Left kidney (tissue), 2 donors: ENCODE results near the gene P3H3. TPM values are rescaled to one million over a fixed set of nuclear protein-coding genes. Genes with fewer than 3 reads are reported as not detected.
A peak's percentile ranks its signal among the peaks of the same experiment; 100 is the strongest.
"Not testable (repeated sequence)": the region's sequence is repeated elsewhere in the genome, so short reads cannot be mapped to it uniquely, and the experiment has no call there.

Experiments
- DNase-seq: peaks from one replicate; pipeline ENCODE4 v3.0.0-alpha.2; 2013
- polyA plus RNA-seq: library from polyadenylated mRNA; unstranded; fragments of 120-200 nt; gene quantifications from one replicate; pipeline ENCODE4 v1.2.1, GENCODE V29; 2013; ENCODE audit not compliant: insufficient read length

Gene P3H3
- polyA plus RNA-seq, 1 donor = 29.9 TPM

DNA sequence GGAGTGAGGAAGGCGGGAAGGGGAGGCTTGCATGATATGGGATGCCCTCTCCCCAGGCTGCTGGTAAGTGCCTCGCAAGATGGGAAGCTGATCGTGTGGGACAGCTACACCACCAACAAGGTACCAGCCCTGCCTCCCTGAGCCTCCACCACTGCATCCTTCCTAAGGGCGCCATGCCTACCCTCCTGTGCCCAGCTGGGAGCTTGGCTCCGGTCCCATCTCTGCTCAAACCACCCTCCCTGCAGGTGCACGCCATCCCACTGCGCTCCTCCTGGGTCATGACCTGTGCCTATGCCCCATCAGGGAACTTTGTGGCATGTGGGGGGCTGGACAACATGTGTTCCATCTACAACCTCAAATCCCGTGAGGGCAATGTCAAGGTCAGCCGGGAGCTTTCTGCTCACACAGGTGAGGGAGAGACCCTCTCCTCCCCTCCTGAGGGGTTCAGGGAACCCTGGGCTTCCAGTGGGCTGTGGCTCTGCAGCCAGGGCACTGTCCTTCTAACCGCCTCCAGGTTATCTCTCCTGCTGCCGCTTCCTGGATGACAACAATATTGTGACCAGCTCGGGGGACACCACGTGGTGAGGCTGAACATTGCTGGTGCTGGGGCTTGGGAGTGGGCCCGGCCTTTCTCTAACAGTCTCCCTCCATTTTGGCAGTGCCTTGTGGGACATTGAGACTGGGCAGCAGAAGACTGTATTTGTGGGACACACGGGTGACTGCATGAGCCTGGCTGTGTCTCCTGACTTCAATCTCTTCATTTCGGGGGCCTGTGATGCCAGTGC is 15.1 kb downstream of the P3H3 start:
- DNase-seq = no peak

DNA sequence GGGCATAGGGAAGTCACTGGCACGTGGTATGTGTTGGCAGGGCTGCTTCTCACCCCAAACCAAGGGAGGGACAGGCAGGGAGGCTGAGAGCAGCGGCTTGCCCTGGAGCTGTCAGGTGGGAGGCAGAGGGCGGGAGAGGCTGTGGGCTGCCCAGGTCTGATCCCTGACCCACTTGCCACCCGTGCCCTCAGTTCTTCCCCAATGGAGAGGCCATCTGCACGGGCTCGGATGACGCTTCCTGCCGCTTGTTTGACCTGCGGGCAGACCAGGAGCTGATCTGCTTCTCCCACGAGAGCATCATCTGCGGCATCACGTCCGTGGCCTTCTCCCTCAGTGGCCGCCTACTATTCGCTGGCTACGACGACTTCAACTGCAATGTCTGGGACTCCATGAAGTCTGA is 17.2 kb downstream of the P3H3 start:
- no peak for DNase-seq

DNA sequence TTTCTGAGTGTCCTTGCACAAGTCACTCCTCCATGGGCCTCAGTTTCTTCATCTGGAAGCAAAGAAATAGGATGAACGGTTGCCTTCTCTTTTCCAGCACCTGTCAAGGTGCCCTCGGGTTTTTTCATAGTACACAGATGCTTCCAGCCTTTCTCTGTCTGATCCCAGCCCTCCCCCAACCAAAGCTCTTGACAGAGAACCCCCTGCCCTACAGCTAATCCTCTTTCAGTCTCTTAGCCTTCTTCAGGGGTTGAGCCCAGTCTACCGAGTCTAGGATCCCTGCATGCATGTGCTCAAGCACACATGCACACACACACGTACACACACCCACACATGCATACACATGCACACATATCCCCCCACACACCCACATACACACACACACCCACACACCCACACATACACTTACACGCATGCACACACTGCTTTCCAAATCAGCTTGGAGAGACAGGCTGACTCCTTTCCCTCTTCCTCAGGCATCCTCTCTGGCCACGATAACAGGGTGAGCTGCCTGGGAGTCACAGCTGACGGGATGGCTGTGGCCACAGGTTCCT is 18.2 kb downstream of the P3H3 start:
- DNase-seq = no peak

DNA sequence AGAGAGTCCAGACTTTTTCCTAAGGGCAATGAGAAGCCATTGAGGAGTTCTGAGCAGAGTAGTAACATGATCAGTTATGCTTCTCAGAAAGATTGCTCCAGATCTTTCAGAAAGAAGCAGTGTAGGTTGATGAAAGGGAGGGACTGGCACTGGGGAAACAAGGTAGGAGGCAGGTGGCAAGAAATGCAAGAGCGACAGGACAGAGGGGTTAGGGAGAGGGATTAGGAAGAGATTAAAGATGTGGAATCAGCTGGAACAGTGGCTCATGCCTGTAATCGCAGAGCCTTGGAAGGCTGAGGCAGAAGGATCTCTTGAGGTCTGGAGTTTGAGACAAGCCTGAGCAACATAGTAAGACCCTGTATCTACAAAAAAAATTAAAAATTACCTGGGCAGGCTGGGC is 19.5 kb downstream of the P3H3 start:
- DNase-seq = no peak

DNA sequence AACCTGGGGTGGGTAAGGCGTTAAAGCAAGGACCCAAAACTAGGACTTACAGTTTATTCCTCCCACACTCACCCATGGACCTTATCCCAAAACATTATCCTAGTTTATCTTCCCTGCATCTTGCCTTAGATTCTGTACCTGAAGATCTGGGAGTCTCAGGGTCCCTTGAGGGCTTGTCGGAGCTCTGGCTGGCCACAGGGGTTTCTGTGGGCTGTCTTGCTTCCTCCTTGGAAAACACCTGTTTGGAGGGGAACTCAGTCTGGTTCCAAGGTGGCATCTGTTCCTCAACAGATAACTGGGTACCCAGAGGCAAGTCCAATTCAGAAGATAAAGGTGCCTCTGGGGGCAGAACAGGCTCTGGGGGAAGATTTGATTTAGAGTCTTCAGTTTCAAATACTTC is 21.2 kb downstream of the P3H3 start:
- no peak for DNase-seq

DNA sequence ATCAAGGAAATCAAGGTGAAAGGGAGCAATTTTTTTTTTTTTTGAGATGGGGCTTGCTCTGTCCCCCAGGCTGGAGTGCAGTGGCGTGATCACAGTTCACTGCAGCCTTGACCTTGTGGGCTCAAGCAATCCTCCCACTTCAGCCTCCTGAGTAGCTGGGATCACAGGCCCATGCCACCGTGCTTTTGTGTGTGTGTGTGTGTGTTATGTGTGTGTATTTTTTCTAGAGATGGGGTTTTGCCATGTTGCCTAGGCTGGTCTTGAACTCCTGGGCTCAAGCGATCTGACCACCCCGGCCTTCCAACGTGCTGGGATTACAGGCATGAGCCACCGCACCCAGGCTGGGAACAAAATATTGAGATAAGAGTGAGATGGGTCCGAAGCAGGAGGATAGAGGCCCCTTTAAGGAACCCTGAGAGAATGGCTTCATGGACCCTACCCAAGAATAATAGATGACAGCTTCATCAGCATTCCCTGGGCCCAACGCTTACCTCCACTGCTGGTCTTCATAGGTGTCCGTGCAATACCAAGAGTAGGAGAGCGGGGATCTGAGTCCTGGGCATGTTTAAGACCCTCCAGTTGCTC is 21.9 kb downstream of the P3H3 start:
- no peak for DNase-seq

DNA sequence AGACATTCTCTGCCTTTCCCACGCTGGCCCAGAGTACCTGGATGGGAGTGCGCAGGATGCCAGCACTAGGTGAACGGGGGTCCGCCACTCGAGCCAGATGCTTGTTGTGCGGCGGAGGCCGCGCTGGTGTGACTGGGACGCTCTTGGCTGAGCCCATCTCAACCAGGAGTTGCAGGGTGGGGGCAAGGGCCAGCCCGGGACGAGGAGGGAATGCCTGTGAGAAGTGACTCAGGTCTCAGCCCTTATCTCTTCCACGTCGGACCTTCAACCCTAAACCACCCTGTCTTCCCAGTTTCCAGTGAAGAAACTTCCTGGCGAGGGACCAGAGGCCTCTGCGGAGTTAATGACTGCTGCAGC is 22.6 kb downstream of the P3H3 start:
- DNase-seq = no peak

DNA sequence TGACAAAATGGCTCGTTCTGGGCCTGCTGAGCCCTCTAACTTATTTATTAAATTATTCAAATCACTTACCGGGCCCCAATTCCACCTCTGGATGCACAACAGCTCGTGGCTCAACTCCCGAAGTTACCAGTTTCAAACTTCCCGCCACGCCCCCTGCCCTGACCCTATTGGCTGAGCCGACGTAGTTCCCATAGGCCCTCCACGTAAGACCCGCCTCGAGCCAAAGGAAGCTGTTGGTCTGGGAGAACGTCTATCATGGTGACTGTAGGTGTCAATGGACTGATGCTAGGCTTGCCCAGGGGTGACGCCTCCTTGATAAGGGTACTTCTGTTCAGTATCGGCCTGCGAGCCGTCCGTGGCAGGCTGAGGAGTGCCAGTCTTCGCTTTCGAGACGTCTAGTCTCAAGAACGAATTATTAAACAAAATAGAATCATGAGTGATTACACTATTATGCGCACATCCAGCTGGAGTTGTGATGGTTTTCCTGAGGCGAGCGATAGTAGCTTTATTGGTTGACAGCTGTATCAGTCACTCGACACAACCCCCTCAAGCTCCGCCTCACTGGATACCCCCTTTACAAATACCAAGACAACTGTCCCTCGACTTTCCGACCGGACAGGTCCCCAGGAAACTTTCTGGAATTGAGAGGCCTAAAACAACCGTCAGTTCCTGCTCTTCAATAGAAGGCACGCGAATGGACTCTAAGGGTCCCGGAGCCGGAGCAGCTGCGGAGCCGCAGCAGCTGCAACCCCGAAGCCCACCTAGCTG is 23.1 kb downstream of the P3H3 start, which contains the start of gene CDCA3:
CDCA3 (minus strand) TSS at position 134 of the 768 bp plus-strand sequence. CDS start 334 bp downstream, outside the sequence.
- peak; percentile 95 for DNase-seq

DNA sequence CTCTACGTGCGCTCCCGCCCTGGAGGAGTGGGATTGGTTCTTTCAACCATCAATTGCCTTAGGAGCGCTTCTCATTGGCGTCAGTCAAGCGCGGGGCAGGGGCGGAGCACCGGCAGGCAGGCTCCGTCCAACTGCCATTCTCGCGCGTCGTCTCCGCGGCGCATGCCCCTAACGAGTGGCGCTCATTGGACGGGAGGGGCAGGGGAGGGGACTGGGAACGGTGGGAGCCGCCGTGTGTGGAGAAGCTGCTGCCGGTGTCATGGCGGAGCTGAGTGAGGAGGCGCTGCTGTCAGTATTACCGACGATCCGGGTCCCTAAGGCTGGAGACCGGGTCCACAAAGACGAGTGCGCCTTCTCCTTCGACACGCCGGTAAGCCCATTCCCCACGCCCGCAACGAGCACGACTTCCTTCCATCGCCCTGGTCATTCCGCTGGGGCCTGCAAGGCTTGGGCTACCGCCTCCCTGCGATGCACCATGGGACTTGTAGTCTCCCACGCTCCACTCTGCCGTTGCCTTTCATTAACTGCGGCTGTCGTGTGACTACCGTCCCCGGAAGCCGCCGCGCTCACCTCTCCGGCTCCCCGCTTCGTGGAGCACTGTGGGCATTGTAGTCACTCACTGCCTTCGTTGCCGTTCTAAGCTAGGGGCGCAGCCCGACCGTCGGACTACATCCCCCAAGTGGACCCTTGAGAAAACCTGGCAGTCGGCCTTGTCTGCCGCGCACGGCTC is 23.9 kb downstream of the P3H3 start, which contains the start of gene USP5:
USP5 (plus strand) TSS at position 230 of the 730 bp plus-strand sequence; CDS start at position 260, 30 bp downstream.
- peak; percentile 99 for DNase-seq

DNA sequence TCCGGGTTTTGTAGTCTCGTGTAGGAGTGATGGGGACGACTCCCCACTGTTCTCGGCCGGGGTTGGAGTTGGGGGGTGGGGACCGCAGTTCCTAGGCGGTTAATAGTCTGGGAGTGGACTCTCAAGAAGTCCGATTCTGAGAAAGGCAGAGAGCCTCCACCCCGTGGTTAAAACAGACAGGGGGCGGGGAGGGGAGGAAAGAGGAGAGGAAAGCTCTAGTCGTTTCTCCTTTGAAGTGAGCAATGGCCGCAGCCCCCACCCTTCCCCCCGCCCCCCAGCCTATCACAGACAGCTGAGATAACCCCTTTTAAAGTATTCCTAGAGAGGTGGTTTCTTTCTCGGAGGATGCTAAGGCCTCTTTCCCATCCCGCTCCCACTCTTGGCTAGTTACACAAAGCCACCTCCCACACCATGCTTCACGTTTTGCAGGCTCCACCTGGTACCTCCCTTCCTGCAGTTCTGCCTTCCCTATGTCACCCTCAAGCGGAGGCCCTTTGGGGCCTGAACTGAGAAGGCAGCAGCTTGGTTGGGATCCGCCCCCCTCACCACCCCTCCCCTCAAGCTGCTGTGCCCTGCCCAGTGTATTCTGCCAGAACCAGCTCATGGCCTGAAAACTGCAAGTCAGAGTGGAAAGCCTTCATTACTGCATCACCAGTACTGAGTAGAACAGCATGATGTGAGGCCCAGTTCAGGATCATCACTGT is 24.6 kb downstream of the P3H3 start:
- DNase-seq = no peak

DNA sequence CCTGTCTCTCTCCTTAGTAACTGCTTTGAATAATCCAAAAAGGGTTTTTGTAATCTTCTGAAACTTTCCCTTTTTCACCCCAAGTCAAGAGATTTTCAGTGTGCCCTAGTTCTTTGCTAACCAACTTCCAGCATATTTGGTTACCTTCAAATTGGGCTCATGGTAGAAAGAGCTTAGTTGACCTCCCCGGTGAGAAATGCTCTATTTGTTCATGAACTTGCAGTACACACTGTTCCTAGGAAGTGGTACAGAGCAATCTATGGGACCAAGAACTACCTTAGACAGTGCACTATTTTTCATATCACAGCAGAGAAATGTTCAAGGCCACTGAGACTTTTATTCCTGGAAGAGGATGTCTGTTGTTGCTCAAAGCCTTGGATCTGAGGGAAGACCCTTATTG is 25.4 kb downstream of the P3H3 start:
- no peak for DNase-seq

DNA sequence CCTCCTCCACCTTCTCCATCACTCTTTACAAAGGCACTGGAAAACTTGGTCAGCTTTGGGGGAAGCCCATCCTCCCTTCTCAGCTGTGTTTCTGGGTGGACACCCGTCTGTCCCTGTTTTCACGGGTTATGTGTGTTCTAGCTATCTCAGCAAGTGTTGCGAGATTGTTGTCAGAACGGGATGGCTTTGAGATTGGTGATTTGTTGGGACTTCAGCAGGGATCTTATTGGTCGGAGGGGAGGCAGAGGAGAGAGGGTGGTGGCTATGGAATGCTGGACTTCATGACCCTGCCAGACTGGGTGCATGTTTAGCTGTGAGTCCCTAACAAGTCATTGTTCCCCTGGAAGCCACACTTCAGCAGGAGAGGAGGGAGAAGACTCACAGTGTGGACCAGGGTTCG is 25.8 kb downstream of the P3H3 start:
- DNase-seq = no peak

DNA sequence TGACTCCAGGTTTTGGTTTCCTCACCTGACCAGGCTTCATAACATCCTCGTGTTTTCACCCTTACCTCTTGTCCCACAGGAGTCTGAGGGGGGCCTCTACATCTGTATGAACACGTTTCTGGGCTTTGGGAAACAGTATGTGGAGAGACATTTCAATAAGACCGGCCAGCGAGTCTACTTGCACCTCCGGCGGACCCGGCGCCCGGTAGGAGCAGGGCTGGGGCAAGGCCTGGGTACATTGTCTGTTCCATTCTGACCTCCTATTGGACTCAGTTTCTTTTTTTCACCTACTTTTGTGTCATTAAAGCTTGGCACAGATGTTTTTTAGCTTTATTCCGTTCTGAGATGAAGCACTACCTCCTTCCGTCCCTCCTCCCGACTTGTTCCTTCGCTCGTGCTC is 27.1 kb downstream of the P3H3 start:
- no peak for DNase-seq

DNA sequence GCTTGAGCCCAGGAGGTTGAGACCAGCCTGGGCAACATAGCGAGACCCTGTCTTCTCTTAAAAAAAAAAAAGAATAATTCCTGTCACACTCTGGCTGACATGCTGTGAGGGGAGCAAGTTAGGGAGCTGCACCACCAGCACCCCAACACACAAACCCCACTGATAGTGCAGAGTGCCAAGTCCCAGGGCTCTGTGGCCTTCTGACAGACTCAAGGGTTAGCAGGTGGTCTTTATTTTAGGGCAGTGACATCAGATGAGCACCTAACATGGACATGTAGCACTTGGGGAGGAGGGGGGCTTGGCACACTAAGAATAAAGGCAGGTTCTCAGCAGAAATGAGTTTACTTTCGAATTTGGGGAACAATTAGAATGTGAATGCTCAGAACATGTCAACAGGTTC is 30.6 kb downstream of the P3H3 start:
- DNase-seq = no peak

DNA sequence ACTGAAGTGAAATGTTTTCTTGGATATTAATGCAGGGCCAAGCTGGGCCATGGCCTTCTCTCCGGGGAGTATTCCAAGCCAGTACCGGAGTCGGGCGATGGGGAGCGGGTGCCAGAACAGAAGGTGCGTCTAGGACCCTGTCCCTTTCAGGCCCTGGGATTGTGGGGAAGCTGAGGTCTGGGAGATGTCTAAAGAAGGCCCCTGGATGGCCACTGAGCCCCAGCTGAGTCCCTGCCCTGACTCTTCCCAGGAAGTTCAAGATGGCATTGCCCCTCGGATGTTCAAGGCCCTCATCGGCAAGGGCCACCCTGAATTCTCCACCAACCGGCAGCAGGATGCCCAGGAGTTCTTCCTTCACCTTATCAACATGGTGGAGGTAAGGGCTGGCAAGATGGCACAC is 31.9 kb downstream of the P3H3 start:
- no peak for DNase-seq

DNA sequence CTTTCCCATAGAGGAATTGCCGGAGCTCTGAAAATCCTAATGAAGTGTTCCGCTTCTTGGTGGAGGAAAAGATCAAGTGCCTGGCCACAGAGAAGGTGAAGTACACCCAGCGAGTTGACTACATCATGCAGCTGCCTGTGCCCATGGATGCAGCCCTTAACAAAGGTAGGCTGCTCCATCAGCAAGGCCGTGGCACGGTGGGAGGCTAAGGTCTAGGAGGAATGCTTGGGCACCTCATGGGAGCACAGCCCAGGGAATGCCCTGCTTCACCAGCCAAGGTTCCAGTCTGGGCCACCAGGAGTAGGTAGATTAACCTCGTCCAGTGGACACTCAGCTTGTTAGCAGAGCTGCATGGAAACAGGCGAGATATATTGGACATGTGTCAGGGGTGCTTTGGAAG is 32.7 kb downstream of the P3H3 start:
- no peak for DNase-seq

DNA sequence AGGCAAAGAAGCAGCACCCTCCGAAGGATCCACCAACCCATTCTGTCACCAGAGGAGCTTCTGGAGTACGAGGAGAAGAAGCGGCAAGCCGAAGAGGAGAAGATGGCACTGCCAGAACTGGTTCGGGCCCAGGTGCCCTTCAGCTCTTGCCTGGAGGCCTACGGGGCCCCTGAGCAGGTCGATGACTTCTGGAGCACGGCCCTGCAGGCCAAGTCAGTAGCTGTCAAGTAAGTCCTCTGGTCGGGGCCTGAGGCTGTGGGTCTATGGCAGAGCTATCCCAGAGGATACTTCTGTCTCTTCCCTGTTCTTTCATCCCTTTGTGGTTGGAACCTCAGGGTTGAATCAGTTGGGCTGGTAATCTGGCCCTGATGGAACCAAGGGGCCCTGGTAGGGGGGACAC is 33.2 kb downstream of the P3H3 start:
- no peak for DNase-seq

DNA sequence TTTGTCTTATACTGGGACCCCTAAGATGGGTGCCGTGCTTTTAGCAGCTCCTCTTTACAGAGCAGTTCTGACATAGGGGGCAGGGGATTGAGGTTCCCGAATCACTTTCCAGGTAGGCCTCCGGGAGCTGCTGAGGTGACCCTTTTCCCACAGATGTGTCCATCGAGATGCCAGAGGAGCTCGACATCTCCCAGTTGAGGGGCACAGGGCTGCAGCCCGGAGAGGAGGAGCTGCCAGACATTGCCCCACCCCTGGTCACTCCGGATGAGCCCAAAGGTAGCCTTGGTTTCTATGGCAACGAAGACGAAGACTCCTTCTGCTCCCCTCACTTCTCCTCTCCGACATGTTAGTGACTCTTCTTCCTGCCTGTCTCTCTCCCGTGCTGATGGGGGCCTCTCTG is 34.8 kb downstream of the P3H3 start:
- no peak for DNase-seq

DNA sequence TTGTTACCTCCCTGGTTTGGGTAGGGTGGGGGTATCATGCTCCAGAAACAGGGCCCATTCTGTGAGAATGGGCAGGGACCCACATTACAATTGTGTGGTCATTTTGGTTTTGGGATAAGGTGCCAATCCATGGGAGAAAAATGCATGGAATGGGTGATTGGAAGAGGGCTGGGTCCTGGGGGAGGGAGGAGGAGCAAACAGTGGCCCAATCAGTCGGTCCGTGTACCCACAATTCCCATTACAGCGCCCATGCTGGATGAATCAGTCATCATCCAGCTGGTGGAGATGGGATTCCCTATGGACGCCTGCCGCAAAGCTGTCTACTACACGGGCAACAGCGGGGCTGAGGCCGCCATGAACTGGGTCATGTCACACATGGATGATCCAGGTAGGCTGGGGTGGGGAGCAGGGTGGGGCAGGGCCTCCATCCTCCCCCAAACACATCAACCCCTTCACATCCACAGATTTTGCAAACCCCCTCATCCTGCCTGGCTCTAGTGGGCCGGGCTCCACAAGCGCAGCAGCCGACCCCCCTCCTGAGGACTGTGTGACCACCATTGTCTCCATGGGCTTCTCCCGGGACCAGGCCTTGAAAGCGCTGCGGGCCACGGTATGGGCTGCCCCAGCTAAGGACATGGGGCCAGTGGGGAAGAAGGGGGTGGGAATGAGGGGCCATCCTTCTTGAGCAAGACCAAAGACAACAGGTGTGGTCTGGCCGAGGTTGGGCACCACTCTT is 35.5 kb downstream of the P3H3 start:
- DNase-seq = no peak

DNA sequence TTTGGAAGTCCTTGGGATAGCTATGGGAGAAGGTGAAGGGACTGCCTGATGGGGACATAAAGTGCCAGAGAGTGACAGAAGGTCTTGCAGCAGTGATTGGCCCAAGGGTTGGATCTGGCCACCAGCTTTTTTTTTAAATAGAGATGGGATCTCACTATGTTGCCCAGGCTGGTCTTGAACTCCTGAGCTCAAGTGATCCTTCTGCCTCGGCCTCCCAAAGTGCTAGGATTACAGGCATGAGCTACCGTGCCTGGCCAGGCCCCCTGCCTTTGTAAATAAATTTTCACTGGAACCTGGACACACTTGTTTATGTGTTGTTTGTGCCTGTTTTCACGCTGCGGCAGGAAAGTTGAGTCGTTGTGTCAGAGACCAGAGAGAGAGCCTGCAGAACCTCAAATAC is 37.1 kb downstream of the P3H3 start:
- DNase-seq = not testable (repeated sequence)
